Parathyroid adenoma (tissue), 2 donors: ENCODE data around the gene P3H1.
A peak's percentile ranks its signal among the peaks of the same experiment; 100 is the strongest.

Experiments
- H2AFZ ChIP-seq: fragments of 300-600 bp; sonication (generic); one replicate; pipeline ENCODE4 v1.7.0; 2017; ENCODE audit warnings: antibody characterized with exemption, mild to moderate bottlenecking
- H3K27ac ChIP-seq: fragments of 300-600 bp; sonication (generic); one replicate; pipeline ENCODE4 v1.7.0; 2017
- H3K27me3 ChIP-seq: fragments of 300-600 bp; sonication (generic); one replicate; pipeline ENCODE4 v1.7.0; 2017; ENCODE audit warnings: low read length; ENCODE audit not compliant: control insufficient read depth, insufficient read depth
- H3K36me3 ChIP-seq: fragments of 300-600 bp; sonication (generic); one replicate; pipeline ENCODE4 v1.7.0; 2017; ENCODE audit warnings: low read length; ENCODE audit not compliant: control insufficient read depth, insufficient read depth
- H3K4me1 ChIP-seq: fragments of 300-600 bp; sonication (generic); one replicate; pipeline ENCODE4 v1.7.0; 2017; ENCODE audit warnings: control low read depth
- H3K4me2 ChIP-seq: fragments of 300-600 bp; sonication (generic); one replicate; pipeline ENCODE4 v1.7.0; 2017; ENCODE audit warnings: low read length
- H3K4me3 ChIP-seq: fragments of 300-600 bp; sonication (generic); one replicate; pipeline ENCODE4 v1.7.0; 2017; ENCODE audit warnings: low read depth, low read length
- H3K79me2 ChIP-seq: fragments of 300-600 bp; sonication (generic); one replicate; pipeline ENCODE4 v1.7.0; 2017; ENCODE audit warnings: control low read depth
- H3K9ac ChIP-seq: fragments of 300-600 bp; sonication (generic); one replicate; pipeline ENCODE4 v1.7.0; 2017; ENCODE audit warnings: mild to moderate bottlenecking
- H3K9me3 ChIP-seq: fragments of 300-600 bp; sonication (generic); one replicate; pipeline ENCODE4 v1.7.0; 2017; ENCODE audit warnings: low read length; ENCODE audit not compliant: control insufficient read depth
- CTCF ChIP-seq: fragments of 300-600 bp; sonication (generic); IDR thresholded peaks from one replicate; pipeline ENCODE4 v1.7.0; 2017; ENCODE audit warnings: antibody characterized with exemption, mild to moderate bottlenecking
- donor health status: primary hyperparathyroidism.

The P3H1 gene

GRCh38 chr1:42774928-42775526 lies 8.2 kb upstream of the P3H1 start:
- Histone ChIP-seq H2AFZ (no peak overlapping the region), H3K9ac (no peak overlapping the region), H3K27ac (no peak overlapping the region), H3K9me3 (no peaks in the 10 kb centered on the region), H3K4me2 (no peak overlapping the region), H3K79me2 (no peaks in the 10 kb centered on the region), H3K36me3 (no peaks in the 10 kb centered on the region), H3K4me1 (no peaks in the 10 kb centered on the region), H3K4me3 (no peak overlapping the region), H3K27me3 (no peaks in the 10 kb centered on the region)
- TF ChIP-seq CTCF: no peak

- no peaks in the 10 kb centered on the region for H3K4me1 ChIP-seq
- H3K27ac ChIP-seq: no peak overlapping the region
- no peaks in the 10 kb centered on the region for H3K27me3 ChIP-seq
- no peaks in the 10 kb centered on the region for H3K9me3 ChIP-seq
- no peak overlapping the region for H3K4me3 ChIP-seq
- H3K36me3 ChIP-seq: no peaks in the 10 kb centered on the region
- H2AFZ ChIP-seq: no peak overlapping the region
- no peak for TF ChIP-seq CTCF
- no peak overlapping the region for H3K9ac ChIP-seq
- H3K4me2 ChIP-seq: no peak overlapping the region
- H3K79me2 ChIP-seq: peaks cover 3% of the 10 kb centered on the region
Measured at GRCh38 chr1:42773420-42773819, 6.6 kb upstream of the P3H1 start.

DNA sequence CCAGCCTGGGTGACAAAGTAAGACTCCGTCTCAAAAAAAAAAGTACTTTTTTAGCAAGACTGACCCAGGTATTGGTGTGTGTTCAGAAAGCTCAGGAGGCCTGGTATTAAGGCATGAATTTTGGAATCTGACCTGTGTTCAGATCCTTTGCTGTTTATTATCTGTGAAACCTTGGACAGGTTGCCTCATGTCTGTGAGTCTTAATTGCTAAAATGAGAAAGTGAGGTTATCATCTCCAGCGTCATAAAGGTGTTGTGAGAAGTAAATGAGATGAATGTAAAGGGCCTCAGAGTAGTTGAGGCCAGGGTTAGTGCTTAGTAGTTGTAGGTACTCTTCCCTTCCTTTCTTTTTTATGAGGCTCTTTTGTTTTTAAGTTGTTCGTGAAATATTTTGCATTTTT lies 3.0 kb upstream of the P3H1 start:
- Histone ChIP-seq H3K4me1 (peaks cover 5% of the 10 kb centered on the region), H3K4me3 (no peak overlapping the region), H3K9ac (no peak overlapping the region), H3K36me3 (no peaks in the 10 kb centered on the region), H3K27ac (no peak overlapping the region), H2AFZ (no peak overlapping the region), H3K9me3 (no peaks in the 10 kb centered on the region), H3K4me2 (no peak overlapping the region), H3K79me2 (peaks cover 11% of the 10 kb centered on the region), H3K27me3 (no peaks in the 10 kb centered on the region)
- TF ChIP-seq CTCF: no peak

GRCh38 chr1:42768172-42768571 lies 1.3 kb upstream of the P3H1 start:
- no peak overlapping the region for H3K9ac ChIP-seq
- no peaks in the 10 kb centered on the region for H3K9me3 ChIP-seq
- peaks cover 11% of the 10 kb centered on the region for H3K79me2 ChIP-seq
- H3K36me3 ChIP-seq: no peaks in the 10 kb centered on the region
- H3K27ac ChIP-seq: no peak overlapping the region
- peaks cover 5% of the 10 kb centered on the region for H3K4me1 ChIP-seq
- peak overlapping the region; percentile 99 for H3K4me3 ChIP-seq
- peak overlapping the region; percentile 85 for H3K4me2 ChIP-seq
- no peak overlapping the region for H2AFZ ChIP-seq
- no peak for TF ChIP-seq CTCF
- no peaks in the 10 kb centered on the region for H3K27me3 ChIP-seq

DNA sequence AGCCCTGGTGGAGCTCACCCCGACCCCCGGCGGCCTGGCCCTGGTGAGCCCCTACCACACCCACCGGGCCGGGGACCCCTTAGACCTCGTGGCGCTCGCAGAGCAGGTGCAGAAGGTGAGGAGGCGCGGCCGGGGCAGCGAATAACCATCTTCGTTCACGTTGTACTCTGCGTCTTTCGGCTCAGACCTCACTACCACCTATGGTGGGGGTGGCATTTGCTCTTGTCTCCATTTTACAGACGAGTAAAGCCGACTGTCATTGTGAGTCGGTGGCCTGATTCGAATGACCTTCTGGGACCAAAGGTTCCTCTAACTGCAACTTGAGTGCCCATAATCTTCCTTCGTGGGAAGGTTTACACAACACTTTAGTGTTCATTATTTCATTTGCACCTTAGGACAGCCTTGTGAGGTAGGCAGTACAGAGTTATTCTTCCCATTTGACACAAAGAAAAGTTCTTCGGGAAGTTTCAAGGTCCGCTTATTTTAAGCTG lies 727 bp upstream of the P3H1 start:
- peak overlapping the region; percentile 99 for H3K4me3 ChIP-seq
- H3K27me3 ChIP-seq: no peaks in the 10 kb centered on the region
- H3K27ac ChIP-seq: peak overlapping the region; percentile 73
- peak overlapping the region; percentile 93 for H2AFZ ChIP-seq
- TF ChIP-seq CTCF: no peak
- no peaks in the 10 kb centered on the region for H3K36me3 ChIP-seq
- H3K79me2 ChIP-seq: peaks cover 11% of the 10 kb centered on the region
- no peaks in the 10 kb centered on the region for H3K9me3 ChIP-seq
- H3K4me2 ChIP-seq: peak overlapping the region; percentile 85
- H3K9ac ChIP-seq: peak overlapping the region; percentile 22
- peaks cover 5% of the 10 kb centered on the region for H3K4me1 ChIP-seq
